Putamen (tissue), 1 donor: ENCODE data around the gene PATJ.
"Not testable (repeated sequence)": the region's sequence is repeated elsewhere in the genome, so short reads cannot be mapped to it uniquely, and the experiment has no call there.

Experiments used
- DNase-seq: peaks from one replicate; pipeline ENCODE4 v3.0.0-alpha.2; 2016; ENCODE audit warnings: low spot score

PATJ gene

DNA sequence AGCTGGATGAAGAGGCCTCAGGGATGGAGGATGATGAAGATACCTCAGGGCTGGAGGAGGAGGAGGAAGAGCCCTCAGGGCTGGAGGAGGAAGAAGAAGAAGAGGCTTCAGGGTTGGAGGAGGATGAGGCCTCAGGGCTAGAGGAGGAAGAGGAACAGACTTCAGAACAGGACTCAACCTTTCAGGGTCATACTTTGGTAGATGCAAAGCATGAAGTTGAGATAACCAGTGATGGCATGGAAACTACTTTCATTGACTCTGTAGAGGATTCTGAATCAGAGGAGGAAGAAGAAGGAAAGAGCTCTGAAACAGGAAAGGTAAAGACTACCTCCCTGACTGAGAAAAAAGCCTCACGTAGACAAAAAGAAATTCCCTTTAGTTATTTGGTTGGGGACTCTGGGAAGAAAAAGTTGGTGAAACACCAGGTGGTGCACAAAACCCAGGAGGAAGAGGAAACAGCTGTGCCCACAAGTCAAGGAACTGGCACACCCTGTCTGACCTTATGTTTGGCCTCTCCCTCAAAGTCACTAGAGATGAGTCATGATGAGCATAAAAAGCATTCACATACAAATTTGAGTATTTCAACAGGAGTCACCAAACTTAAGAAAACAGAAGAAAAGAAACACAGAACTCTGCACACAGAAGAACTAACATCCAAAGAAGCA lies 467.8 kb downstream of the PATJ start:
- no peak for DNase-seq

DNA sequence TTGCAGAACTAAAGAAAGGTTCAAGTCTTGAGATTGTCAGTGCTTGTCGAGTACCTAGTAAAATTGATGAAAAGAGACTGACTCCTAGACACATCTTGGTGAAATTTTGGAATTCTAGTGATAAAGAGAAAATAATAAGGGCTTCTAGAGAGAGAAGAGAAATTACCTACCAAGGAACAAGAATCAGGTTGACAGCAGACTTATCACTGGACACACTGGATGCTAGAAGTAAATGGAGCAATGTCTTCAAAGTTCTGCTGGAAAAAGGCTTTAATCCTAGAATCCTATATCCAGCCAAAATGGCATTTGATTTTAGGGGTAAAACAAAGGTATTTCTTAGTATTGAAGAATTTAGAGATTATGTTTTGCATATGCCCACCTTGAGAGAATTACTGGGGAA lies 468.7 kb downstream of the PATJ start:
- no peak for DNase-seq

- DNase-seq: no peak
These were observed 470.1 kb downstream of the PATJ start for GRCh38 chr1:62212411-62212810.

DNA sequence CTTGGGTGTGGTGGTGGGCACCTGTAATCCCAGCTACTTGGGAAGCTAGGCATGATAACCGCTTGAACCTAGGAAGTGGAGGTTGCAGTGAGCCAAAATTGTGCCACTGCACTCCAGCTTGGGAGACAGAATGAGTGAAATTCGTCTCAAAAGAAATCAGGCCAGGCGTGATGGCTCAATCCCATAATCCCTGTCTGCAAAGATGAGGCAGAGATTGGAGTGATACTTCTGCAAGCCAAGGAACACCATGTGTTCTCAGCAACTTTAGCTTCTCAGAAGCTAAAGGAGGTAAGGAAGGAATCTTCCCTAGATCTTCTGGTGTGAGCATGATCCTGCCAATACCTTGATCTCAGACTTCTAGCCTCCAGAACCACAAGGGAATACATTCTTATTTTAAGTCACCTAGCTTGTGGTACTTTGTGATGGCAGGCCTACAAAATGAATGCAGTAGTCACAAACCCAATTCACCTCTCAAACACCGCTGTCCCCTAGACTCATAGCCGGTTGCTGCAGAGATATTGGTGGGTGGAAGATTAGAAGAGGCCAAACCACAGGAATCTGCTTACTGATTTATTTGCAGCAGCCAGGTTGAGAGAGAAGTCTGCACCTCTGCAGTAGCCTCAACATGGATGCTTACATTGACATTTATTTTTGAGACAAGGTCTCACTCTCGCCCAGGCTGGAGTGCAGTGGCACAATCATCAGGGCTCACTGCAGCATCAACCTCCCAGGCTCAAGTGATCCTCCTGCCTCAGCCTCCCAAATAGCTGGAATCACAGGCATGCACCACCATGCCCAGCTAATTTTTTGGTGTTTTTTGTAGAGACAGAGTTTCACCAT lies 471.0 kb downstream of the PATJ start:
- DNase-seq: no peak

DNA sequence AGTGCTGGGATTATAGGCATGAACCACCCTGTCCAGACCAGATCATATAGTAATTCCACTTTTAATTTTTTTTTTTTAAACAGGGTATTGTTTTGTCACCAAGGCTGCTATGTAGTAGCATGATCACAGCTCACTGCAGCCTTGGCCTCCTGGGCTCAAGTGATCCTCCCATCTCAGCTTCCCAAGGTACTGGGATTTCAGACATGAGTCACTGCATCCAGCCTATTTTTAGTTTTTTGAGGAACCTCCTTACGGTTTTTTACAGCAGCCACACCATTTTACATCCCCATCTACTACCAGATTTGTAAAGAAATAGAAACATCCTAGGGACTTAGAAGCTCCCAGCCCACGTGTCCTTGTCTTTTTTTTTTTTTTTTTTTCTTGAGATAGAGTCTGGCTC lies 476.3 kb downstream of the PATJ start:
- no peak for DNase-seq

- not testable (repeated sequence) for DNase-seq
These were observed 478.2 kb downstream of the PATJ start for GRCh38 chr1:62220456-62220855.

DNA sequence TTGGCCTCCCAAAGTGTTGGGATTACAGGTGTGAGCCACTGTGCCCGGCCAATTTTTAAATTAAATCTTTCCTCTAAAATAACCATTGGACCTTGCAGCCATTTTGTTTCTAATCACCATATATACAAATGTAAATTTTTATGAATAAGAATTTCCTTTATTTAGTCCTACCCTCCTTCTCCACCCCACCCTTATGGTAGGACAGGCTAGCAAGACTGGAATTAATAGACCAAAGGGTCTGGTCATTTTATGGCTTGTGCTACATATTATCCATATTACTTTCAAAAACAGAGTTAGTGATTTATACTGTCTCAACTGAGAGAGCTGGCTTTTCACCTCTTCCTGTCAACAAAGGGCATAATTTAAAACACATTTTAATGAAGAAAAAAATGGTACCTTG lies 478.9 kb downstream of the PATJ start:
- DNase-seq: no peak

GRCh38 chr1:62222321-62222720 lies 480.0 kb downstream of the PATJ start:
- no peak for DNase-seq

GRCh38 chr1:62224182-62224581 lies 481.9 kb downstream of the PATJ start:
- no peak for DNase-seq

DNA sequence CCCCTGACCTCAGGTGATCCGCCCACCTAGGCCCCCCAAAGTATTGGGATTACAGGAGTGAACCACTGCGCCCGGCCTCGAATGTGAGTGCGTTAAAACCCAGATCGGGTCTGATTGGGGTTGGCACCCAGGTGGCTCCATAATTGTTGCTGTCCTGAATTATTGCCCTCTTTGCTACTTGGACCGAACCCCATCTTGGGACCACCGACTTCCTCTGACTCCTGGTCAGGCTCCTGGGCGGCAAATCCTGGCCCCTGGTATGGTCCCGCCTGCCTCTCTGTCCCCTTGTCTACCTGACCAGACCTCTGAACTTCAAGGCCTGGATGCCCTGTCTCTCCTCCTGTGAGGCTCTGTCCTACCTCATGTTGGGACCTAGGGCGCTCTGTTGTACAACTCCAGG lies 485.2 kb downstream of the PATJ start:
- DNase-seq: no peak
